Measurements from ENCODE around the gene SPOCD1.

DNA sequence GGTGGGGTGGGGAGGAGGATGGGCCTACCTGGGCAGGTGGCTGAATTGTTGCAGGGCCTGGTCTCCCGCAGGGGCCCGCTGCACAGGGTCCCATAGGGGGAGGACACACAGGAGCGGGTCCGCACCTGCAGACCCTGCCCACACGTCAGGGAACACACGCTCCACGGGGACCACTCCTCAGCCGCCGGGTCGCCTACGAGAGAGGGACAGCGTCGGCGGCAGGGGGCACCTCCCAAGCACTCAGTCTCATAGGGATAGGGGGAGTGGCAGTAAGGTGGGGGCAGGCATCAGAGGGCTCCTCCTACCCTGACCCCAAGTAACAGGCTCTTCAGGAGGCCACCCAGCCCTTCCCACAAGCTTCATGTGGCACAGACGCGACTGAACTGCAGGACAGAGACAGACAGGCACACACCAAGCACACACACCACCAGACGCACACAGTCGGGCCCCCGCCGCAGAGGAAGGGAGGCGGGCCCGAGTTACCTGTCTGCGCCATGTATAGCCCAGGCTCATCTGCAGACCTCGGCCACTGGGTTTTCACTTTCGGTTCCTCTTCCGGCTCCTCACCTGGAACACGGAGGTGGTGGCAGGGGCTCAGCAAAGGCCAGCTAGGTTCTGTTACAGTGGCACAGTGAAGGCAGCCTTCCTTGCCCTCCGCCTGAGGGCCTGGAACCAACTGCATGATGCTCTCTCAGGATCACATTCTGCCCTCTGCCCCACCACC lies 71.5 kb downstream of the SPOCD1 start:
- TF ChIP-seq, protein P1, sequence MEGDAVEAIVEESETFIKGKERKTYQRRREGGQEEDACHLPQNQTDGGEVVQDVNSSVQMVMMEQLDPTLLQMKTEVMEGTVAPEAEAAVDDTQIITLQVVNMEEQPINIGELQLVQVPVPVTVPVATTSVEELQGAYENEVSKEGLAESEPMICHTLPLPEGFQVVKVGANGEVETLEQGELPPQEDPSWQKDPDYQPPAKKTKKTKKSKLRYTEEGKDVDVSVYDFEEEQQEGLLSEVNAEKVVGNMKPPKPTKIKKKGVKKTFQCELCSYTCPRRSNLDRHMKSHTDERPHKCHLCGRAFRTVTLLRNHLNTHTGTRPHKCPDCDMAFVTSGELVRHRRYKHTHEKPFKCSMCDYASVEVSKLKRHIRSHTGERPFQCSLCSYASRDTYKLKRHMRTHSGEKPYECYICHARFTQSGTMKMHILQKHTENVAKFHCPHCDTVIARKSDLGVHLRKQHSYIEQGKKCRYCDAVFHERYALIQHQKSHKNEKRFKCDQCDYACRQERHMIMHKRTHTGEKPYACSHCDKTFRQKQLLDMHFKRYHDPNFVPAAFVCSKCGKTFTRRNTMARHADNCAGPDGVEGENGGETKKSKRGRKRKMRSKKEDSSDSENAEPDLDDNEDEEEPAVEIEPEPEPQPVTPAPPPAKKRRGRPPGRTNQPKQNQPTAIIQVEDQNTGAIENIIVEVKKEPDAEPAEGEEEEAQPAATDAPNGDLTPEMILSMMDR (IDR thresholded peaks at IDR 0.05 in 8 of 11, conservative IDR thresholded peaks at IDR 0.05 in 3 of 11) = no peak
- TF ChIP-seq POLR2AphosphoS5 (IDR thresholded peaks at IDR 0.05) (peak in 1 of 3 donors; percentile 47), POLR2A (IDR thresholded peaks at IDR 0.05) (no peak)

Data from spleen (tissue), 7 donors.